ENCODE data around the gene DCTD.

The DCTD gene

GRCh38 chr4:182855877-182856276, 61.3 kb downstream of the DCTD start:
- TF ChIP-seq EZH2phosphoT487 (IDR thresholded peaks at IDR 0.05; ENCODE audit: borderline replicate concordance) (no peak), CTCF (conservative IDR thresholded peaks at IDR 0.05; ENCODE audit: low read length) (no peak)
- Histone ChIP-seq H3K9me2 (replicated peaks; ENCODE audit: low read depth, low read length) (no peaks in the 10 kb centered on the region), H3K36me3 (ENCODE audit: insufficient read depth, low read length) (no peaks in the 10 kb centered on the region), H3K9me3 (ENCODE audit: insufficient read depth, low read depth, low read length) (no peaks in the 10 kb centered on the region), H3K79me2 (ENCODE audit: insufficient read depth, low read length) (no peaks in the 10 kb centered on the region), H3K4me1 (ENCODE audit: insufficient read depth, low read length, poor library complexity, severe bottlenecking) (no peaks in the 10 kb centered on the region), H3K4me3 (ENCODE audit: low read length, poor library complexity, severe bottlenecking) (no peak overlapping the region), H2AFZ (ENCODE audit: low read length) (no peak overlapping the region), H3K9ac (ENCODE audit: low read depth, low read length, poor library complexity, severe bottlenecking) (no peak overlapping the region), H3F3A (ENCODE audit: low read depth) (no peaks in the 10 kb centered on the region), H4K20me1 (ENCODE audit: insufficient read depth, low read length, poor library complexity, severe bottlenecking) (no peaks in the 10 kb centered on the region), H3K27me3 (ENCODE audit: insufficient read depth, low read length, poor library complexity, severe bottlenecking) (no peaks in the 10 kb centered on the region), H3K4me2 (ENCODE audit: low read depth, low read length, poor library complexity, severe bottlenecking) (no peak overlapping the region)

- no peak overlapping the region for H3K9ac ChIP-seq (ENCODE audit: low read depth, low read length, poor library complexity, severe bottlenecking)
- no peaks in the 10 kb centered on the region for H4K20me1 ChIP-seq (ENCODE audit: insufficient read depth, low read length, poor library complexity, severe bottlenecking)
- no peak overlapping the region for H3K4me3 ChIP-seq (ENCODE audit: low read length, poor library complexity, severe bottlenecking)
- H3K4me1 ChIP-seq (ENCODE audit: insufficient read depth, low read length, poor library complexity, severe bottlenecking): no peaks in the 10 kb centered on the region
- H3K9me3 ChIP-seq (ENCODE audit: insufficient read depth, low read depth, low read length): no peaks in the 10 kb centered on the region
- H3K27me3 ChIP-seq (ENCODE audit: insufficient read depth, low read length, poor library complexity, severe bottlenecking): no peaks in the 10 kb centered on the region
- H3K36me3 ChIP-seq (ENCODE audit: insufficient read depth, low read length): no peaks in the 10 kb centered on the region
- TF ChIP-seq CTCF (conservative IDR thresholded peaks at IDR 0.05; ENCODE audit: low read length): no peak
- no peaks in the 10 kb centered on the region for H3F3A ChIP-seq (ENCODE audit: low read depth)
- H3K79me2 ChIP-seq (ENCODE audit: insufficient read depth, low read length): no peaks in the 10 kb centered on the region
- no peak overlapping the region for H2AFZ ChIP-seq (ENCODE audit: low read length)
- H3K9me2 ChIP-seq (replicated peaks; ENCODE audit: low read depth, low read length): no peaks in the 10 kb centered on the region
- no peak overlapping the region for H3K4me2 ChIP-seq (ENCODE audit: low read depth, low read length, poor library complexity, severe bottlenecking)
Measured at GRCh38 chr4:182855312-182855711, 61.9 kb downstream of the DCTD start.

DNA sequence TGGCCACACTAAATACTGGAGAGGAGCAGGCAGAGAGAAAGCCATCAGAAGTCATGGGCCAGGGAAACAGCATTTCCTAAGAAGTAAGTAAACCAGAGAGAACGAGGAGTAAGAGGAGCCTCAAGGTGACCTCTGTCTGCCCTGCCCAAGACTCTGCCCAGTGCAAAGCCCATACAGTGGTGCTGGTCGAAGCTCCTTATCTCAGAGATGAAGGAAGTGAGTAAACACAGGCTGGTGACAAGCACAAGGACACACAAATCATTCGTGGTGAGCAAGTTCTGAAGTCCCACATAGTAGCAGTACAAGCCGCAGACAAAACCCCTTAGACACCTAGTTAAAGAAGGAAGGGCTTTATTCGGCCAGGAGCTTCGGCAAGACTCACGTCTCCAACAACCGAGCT, 62.7 kb downstream of the DCTD start:
- Histone ChIP-seq H3K9me3 (ENCODE audit: insufficient read depth, low read depth, low read length) (no peaks in the 10 kb centered on the region), H3K4me2 (ENCODE audit: low read depth, low read length, poor library complexity, severe bottlenecking) (no peak overlapping the region), H3K9me2 (replicated peaks; ENCODE audit: low read depth, low read length) (no peaks in the 10 kb centered on the region), H3K4me1 (ENCODE audit: insufficient read depth, low read length, poor library complexity, severe bottlenecking) (no peaks in the 10 kb centered on the region), H2AFZ (ENCODE audit: low read length) (no peak overlapping the region), H4K20me1 (ENCODE audit: insufficient read depth, low read length, poor library complexity, severe bottlenecking) (no peaks in the 10 kb centered on the region), H3K36me3 (ENCODE audit: insufficient read depth, low read length) (no peaks in the 10 kb centered on the region), H3K79me2 (ENCODE audit: insufficient read depth, low read length) (no peaks in the 10 kb centered on the region), H3F3A (ENCODE audit: low read depth) (no peaks in the 10 kb centered on the region), H3K27me3 (ENCODE audit: insufficient read depth, low read length, poor library complexity, severe bottlenecking) (no peaks in the 10 kb centered on the region), H3K9ac (ENCODE audit: low read depth, low read length, poor library complexity, severe bottlenecking) (no peak overlapping the region), H3K4me3 (ENCODE audit: low read length, poor library complexity, severe bottlenecking) (no peak overlapping the region)
- TF ChIP-seq EZH2phosphoT487 (IDR thresholded peaks at IDR 0.05; ENCODE audit: borderline replicate concordance) (no peak), CTCF (conservative IDR thresholded peaks at IDR 0.05; ENCODE audit: low read length) (no peak)

Measured in Loucy (cell line).